ENCODE results near the gene DENND4A.

The DENND4A gene

DNA sequence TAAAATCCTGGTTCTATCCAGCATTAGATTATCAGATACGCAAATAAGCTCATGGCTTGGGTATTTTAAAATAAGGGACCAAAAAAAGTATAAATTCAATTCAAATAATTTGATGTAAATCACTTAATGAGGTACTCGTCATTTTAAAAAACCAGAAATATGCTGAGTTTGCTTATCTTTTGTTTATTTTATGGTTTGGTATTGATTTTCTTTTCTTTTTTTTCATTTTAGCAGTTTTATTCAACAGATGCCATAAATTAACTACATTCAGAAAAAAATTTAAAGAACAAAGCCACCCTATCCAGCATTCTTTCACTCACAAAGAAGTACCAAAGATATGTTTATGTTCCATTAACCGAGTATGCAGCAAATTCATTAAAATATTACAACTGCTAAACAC is 22.6 kb downstream of the DENND4A start:
- H3F3A ChIP-seq (ENCODE audit: insufficient read depth) = peaks cover 67% of the 10 kb centered on the region
- H4K20me1 ChIP-seq (ENCODE audit: low read depth, low read length) = no peaks in the 10 kb centered on the region
- no peak overlapping the region for H2AFZ ChIP-seq (ENCODE audit: low read depth, low read length, severe bottlenecking)
- peak overlapping the region; percentile 53 for H3K4me2 ChIP-seq (ENCODE audit: low read depth, low read length, poor library complexity, severe bottlenecking)
- no peaks in the 10 kb centered on the region for H3K9me3 ChIP-seq (ENCODE audit: insufficient read depth, low read length)
- H3K79me2 ChIP-seq (ENCODE audit: insufficient read depth, low read length) = peaks cover 100% of the 10 kb centered on the region
- no peaks in the 10 kb centered on the region for H3K36me3 ChIP-seq (ENCODE audit: low read length)
- H3K27ac ChIP-seq (ENCODE audit: low read depth, low read length) = peak overlapping the region; percentile 73
- peak overlapping the region; percentile 35 for H3K4me3 ChIP-seq (ENCODE audit: insufficient read depth, low read length, poor library complexity, severe bottlenecking)
- no peaks in the 10 kb centered on the region for H3K9me2 ChIP-seq (replicated peaks; ENCODE audit: insufficient read depth, low read length)
- TF ChIP-seq CTCF (IDR thresholded peaks at IDR 0.05; ENCODE audit: insufficient read depth, low read length, poor library complexity, severe bottlenecking) (no peak), EZH2phosphoT487 (conservative IDR thresholded peaks at IDR 0.05; ENCODE audit: low read length) (no peak)
- no peaks in the 10 kb centered on the region for H3K27me3 ChIP-seq (ENCODE audit: low read length)
- H3K9ac ChIP-seq (ENCODE audit: low read length) = peak overlapping the region; percentile 11; the same call in 1 of the 2 replicates

GRCh38 chr15:65767895-65768294 is 24.2 kb downstream of the DENND4A start:
- Histone ChIP-seq H4K20me1 (ENCODE audit: low read depth, low read length) (no peaks in the 10 kb centered on the region), H2AFZ (ENCODE audit: low read depth, low read length, severe bottlenecking) (no peak overlapping the region), H3K9me3 (ENCODE audit: insufficient read depth, low read length) (no peaks in the 10 kb centered on the region), H3K36me3 (ENCODE audit: low read length) (no peaks in the 10 kb centered on the region), H3K9me2 (replicated peaks; ENCODE audit: insufficient read depth, low read length) (no peaks in the 10 kb centered on the region), H3K4me3 (ENCODE audit: insufficient read depth, low read length, poor library complexity, severe bottlenecking) (no peak overlapping the region), H3K27me3 (ENCODE audit: low read length) (no peaks in the 10 kb centered on the region), H3K79me2 (ENCODE audit: insufficient read depth, low read length) (peaks cover 100% of the 10 kb centered on the region), H3K4me2 (ENCODE audit: low read depth, low read length, poor library complexity, severe bottlenecking) (peak overlapping the region; percentile 53), H3K9ac (ENCODE audit: low read length) (no peak overlapping the region), H3F3A (ENCODE audit: insufficient read depth) (peaks cover 56% of the 10 kb centered on the region), H3K27ac (ENCODE audit: low read depth, low read length) (peak overlapping the region; percentile 73)
- TF ChIP-seq CTCF (IDR thresholded peaks at IDR 0.05; ENCODE audit: insufficient read depth, low read length, poor library complexity, severe bottlenecking) (no peak), EZH2phosphoT487 (conservative IDR thresholded peaks at IDR 0.05; ENCODE audit: low read length) (no peak)

DNA sequence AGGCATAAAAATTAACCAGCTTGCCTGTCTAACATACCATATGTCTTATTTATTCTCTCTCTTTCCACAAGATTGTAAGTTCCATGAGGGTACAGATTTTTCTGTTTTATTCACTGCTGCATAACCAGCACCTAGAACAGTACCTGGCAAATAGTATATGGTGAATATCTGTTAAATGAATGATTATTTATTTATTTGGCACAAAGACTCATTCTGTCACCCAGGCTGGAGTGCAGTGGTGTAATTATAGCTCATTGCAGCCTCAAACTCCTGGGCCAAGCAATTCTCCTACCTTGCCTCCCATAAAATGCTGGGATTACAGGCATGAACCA is 24.9 kb downstream of the DENND4A start:
- Histone ChIP-seq H3K79me2 (ENCODE audit: insufficient read depth, low read length) (peaks cover 100% of the 10 kb centered on the region), H3K4me3 (ENCODE audit: insufficient read depth, low read length, poor library complexity, severe bottlenecking) (no peak overlapping the region), H4K20me1 (ENCODE audit: low read depth, low read length) (no peaks in the 10 kb centered on the region)

More for the DNA sequence above, 24.9 kb downstream of the DENND4A start:
- H3K9me2 ChIP-seq (replicated peaks; ENCODE audit: insufficient read depth, low read length) = no peaks in the 10 kb centered on the region
- H3K27ac ChIP-seq (ENCODE audit: low read depth, low read length) = peak overlapping the region; percentile 73
- no peaks in the 10 kb centered on the region for H3K9me3 ChIP-seq (ENCODE audit: insufficient read depth, low read length)
- H3K4me2 ChIP-seq (ENCODE audit: low read depth, low read length, poor library complexity, severe bottlenecking) = peak overlapping the region; percentile 53
- no peak for TF ChIP-seq EZH2phosphoT487 (conservative IDR thresholded peaks at IDR 0.05; ENCODE audit: low read length)
- no peak for TF ChIP-seq CTCF (IDR thresholded peaks at IDR 0.05; ENCODE audit: insufficient read depth, low read length, poor library complexity, severe bottlenecking)
- H3K9ac ChIP-seq (ENCODE audit: low read length) = no peak overlapping the region
- peaks cover 55% of the 10 kb centered on the region for H3F3A ChIP-seq (ENCODE audit: insufficient read depth)
- H3K36me3 ChIP-seq (ENCODE audit: low read length) = no peaks in the 10 kb centered on the region
- H2AFZ ChIP-seq (ENCODE audit: low read depth, low read length, severe bottlenecking) = no peak overlapping the region
- no peaks in the 10 kb centered on the region for H3K27me3 ChIP-seq (ENCODE audit: low read length)
